ENCODE measurements around the gene COL23A1.

The COL23A1 gene

GRCh38 chr5:178215280-178216002, 374.8 kb downstream of the COL23A1 start:
- Histone ChIP-seq H3K27ac (no peak overlapping the region), H3K36me3 (peaks cover 53 to 88% (median 67%) of the 10 kb centered on the region in 3 donors), H3K4me1 (peaks cover 0 to 5% (median 0%) of the 10 kb centered on the region in 4 donors), H3K4me3 (no peak overlapping the region), H3K27me3 (no peaks in the 10 kb centered on the region), H3K9me3 (no peaks in the 10 kb centered on the region)
- DNase-seq = no peak
- intact Hi-C loops (cut with DNase I; ENCODE audit: low total_unique reads) = no loop called here
- TF ChIP-seq CTCF (IDR thresholded peaks at IDR 0.05) = no peak

GRCh38 chr5:178214160-178214803, 375.9 kb downstream of the COL23A1 start:
- DNase-seq = no peak
- peaks cover 56 to 89% (median 77%) of the 10 kb centered on the region in 3 donors for H3K36me3 ChIP-seq
- intact Hi-C loops (cut with DNase I; ENCODE audit: low total_unique reads) = no loop called here

GRCh38 chr5:178213748-178214151, 376.4 kb downstream of the COL23A1 start:
- intact Hi-C loops (cut with DNase I; ENCODE audit: low total_unique reads) = no loop called here
- no peak for DNase-seq
- no peak overlapping the region for H3K27ac ChIP-seq
- peaks cover 0 to 5% (median 0%) of the 10 kb centered on the region in 4 donors for H3K4me1 ChIP-seq
- H3K4me3 ChIP-seq = no peak overlapping the region
- H3K36me3 ChIP-seq = peaks cover 62 to 94% (median 78%) of the 10 kb centered on the region in 3 donors
- no peaks in the 10 kb centered on the region for H3K9me3 ChIP-seq
- no peaks in the 10 kb centered on the region for H3K27me3 ChIP-seq
- no peak for TF ChIP-seq CTCF (IDR thresholded peaks at IDR 0.05)

More at GRCh38 chr5:178214160-178214803, 375.9 kb downstream of the COL23A1 start:
- Histone ChIP-seq H3K4me1 (peaks cover 0 to 5% (median 0%) of the 10 kb centered on the region in 4 donors), H3K27ac (no peak overlapping the region), H3K27me3 (no peaks in the 10 kb centered on the region), H3K4me3 (no peak overlapping the region), H3K9me3 (no peaks in the 10 kb centered on the region)
- no peak for TF ChIP-seq CTCF (IDR thresholded peaks at IDR 0.05)

- intact Hi-C loops (cut with DNase I; ENCODE audit: low total_unique reads) = no loop called here
- Histone ChIP-seq H3K9me3 (no peaks in the 10 kb centered on the region), H3K27me3 (no peaks in the 10 kb centered on the region), H3K27ac (no peak overlapping the region), H3K4me1 (peaks cover 0 to 5% (median 0%) of the 10 kb centered on the region in 4 donors), H3K36me3 (peaks cover 69 to 96% (median 85%) of the 10 kb centered on the region in 3 donors), H3K4me3 (no peak overlapping the region)
- DNase-seq = no peak
- no peak for TF ChIP-seq CTCF (IDR thresholded peaks at IDR 0.05)
Observed at GRCh38 chr5:178213003-178213461, 377.2 kb downstream of the COL23A1 start.

GRCh38 chr5:178212241-178213002, 377.8 kb downstream of the COL23A1 start:
- H3K27ac ChIP-seq = no peak overlapping the region
- no peak for DNase-seq
- intact Hi-C loops (cut with DNase I; ENCODE audit: low total_unique reads) = no loop called here
- H3K4me3 ChIP-seq = no peak overlapping the region
- H3K4me1 ChIP-seq = peaks cover 0 to 5% (median under 1%) of the 10 kb centered on the region in 4 donors
- no peaks in the 10 kb centered on the region for H3K27me3 ChIP-seq
- no peak for TF ChIP-seq CTCF (IDR thresholded peaks at IDR 0.05)
- peaks cover 72 to 100% (median 91%) of the 10 kb centered on the region in 3 donors for H3K36me3 ChIP-seq
- H3K9me3 ChIP-seq = no peaks in the 10 kb centered on the region

Data from tibial artery (tissue), 4 donors.